Measurements from ENCODE around the gene TEX13B.

- TF ChIP-seq POLR2AphosphoS5 (IDR thresholded peaks at IDR 0.05; ENCODE audit: borderline replicate concordance, low read depth, low read length) (no peak), EZH2 (IDR thresholded peaks at IDR 0.05) (no peak)
These were observed 19.1 kb upstream of the TEX13B start for GRCh38 chrX:108001218-108001814.
